ENCODE data around the gene FBXL7.

FBXL7 gene

DNA sequence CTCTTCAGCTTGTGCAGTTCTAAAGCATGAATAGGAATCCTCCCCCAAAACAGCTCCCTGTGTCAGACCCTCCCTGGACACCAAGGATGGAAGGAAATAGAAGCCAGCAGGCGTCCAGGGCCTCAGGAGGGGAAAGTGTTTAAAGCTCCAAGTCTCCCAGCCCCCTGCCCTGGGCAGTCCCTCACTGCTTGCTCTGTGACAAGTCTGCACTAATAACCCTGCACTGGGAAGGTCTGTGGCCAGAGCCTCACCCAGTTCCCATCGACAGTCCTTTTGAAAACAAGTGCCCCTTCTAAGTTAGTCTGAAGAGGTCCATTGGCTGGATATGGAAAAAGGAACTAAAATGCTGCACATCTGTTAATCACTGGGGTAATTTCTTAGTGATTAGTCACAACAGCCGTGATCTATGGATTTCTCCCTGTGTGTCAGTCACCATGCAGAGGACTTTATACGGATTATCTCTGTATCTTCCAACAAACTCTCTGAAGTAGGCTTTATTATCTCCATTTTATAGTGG is 195.3 kb downstream of the FBXL7 start:
- no peak for TF ChIP-seq EZH2phosphoT487 (IDR thresholded peaks at IDR 0.05; ENCODE audit: borderline replicate concordance, low read length)
- TF ChIP-seq, protein P1, sequence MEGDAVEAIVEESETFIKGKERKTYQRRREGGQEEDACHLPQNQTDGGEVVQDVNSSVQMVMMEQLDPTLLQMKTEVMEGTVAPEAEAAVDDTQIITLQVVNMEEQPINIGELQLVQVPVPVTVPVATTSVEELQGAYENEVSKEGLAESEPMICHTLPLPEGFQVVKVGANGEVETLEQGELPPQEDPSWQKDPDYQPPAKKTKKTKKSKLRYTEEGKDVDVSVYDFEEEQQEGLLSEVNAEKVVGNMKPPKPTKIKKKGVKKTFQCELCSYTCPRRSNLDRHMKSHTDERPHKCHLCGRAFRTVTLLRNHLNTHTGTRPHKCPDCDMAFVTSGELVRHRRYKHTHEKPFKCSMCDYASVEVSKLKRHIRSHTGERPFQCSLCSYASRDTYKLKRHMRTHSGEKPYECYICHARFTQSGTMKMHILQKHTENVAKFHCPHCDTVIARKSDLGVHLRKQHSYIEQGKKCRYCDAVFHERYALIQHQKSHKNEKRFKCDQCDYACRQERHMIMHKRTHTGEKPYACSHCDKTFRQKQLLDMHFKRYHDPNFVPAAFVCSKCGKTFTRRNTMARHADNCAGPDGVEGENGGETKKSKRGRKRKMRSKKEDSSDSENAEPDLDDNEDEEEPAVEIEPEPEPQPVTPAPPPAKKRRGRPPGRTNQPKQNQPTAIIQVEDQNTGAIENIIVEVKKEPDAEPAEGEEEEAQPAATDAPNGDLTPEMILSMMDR (IDR thresholded peaks at IDR 0.05; ENCODE audit: low read depth, low read length, poor library complexity, severe bottlenecking) = no peak

DNA sequence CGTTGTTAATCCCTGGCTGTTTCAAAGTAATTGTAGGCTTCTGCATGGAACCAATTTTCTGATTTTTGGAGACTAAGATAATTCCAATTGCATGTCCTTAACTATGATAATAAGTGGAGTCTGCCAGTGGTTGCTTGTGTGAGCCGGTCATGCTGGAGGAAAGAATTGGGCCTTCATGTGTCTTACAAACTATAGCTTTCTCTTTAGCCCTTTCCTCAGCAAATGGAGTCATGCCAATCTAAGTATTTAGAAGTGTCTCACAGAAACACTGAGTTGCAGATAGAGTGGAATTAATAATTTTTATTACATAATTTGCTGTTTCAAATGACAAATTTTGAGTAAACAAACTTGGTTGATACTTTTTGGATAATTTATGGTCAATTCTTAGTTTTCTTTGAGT is 200.4 kb downstream of the FBXL7 start:
- Histone ChIP-seq H4K20me1 (ENCODE audit: control insufficient read depth, insufficient read depth, low read depth, low read length) (no peaks in the 10 kb centered on the region), H3K79me2 (ENCODE audit: control insufficient read depth, low read length) (no peaks in the 10 kb centered on the region), H3K27me3 (ENCODE audit: control insufficient read depth, low read length) (no peaks in the 10 kb centered on the region), H3F3A (ENCODE audit: control insufficient read depth, insufficient read depth) (no peaks in the 10 kb centered on the region), H3K4me1 (ENCODE audit: control insufficient read depth, low read length) (no peaks in the 10 kb centered on the region), H3K27ac (ENCODE audit: low read depth, low read length) (no peak overlapping the region), H3K9me3 (ENCODE audit: control insufficient read depth, insufficient read depth, low read length) (no peaks in the 10 kb centered on the region), H3K36me3 (ENCODE audit: control insufficient read depth, low read length) (no peaks in the 10 kb centered on the region), H3K9me2 (replicated peaks; ENCODE audit: control insufficient read depth, low read length) (no peaks in the 10 kb centered on the region), H3K4me3 (ENCODE audit: low read length) (no peak overlapping the region), H3K4me2 (ENCODE audit: low read length) (no peak overlapping the region)
- TF ChIP-seq EZH2phosphoT487 (IDR thresholded peaks at IDR 0.05; ENCODE audit: borderline replicate concordance, low read length) = no peak
- TF ChIP-seq, protein P1 (IDR thresholded peaks at IDR 0.05; ENCODE audit: low read depth, low read length, poor library complexity, severe bottlenecking) = no peak

More for the DNA sequence above, 195.3 kb downstream of the FBXL7 start:
- no peaks in the 10 kb centered on the region for H3K4me1 ChIP-seq (ENCODE audit: control insufficient read depth, low read length)
- H3K27ac ChIP-seq (ENCODE audit: low read depth, low read length) = no peak overlapping the region
- no peak overlapping the region for H3K4me2 ChIP-seq (ENCODE audit: low read length)
- no peaks in the 10 kb centered on the region for H3K36me3 ChIP-seq (ENCODE audit: control insufficient read depth, low read length)
- H3F3A ChIP-seq (ENCODE audit: control insufficient read depth, insufficient read depth) = no peaks in the 10 kb centered on the region
- H3K9me2 ChIP-seq (replicated peaks; ENCODE audit: control insufficient read depth, low read length) = no peaks in the 10 kb centered on the region
- no peaks in the 10 kb centered on the region for H3K79me2 ChIP-seq (ENCODE audit: control insufficient read depth, low read length)
- no peaks in the 10 kb centered on the region for H4K20me1 ChIP-seq (ENCODE audit: control insufficient read depth, insufficient read depth, low read depth, low read length)
- H3K27me3 ChIP-seq (ENCODE audit: control insufficient read depth, low read length) = no peaks in the 10 kb centered on the region
- H3K9me3 ChIP-seq (ENCODE audit: control insufficient read depth, insufficient read depth, low read length) = no peaks in the 10 kb centered on the region
- H3K4me3 ChIP-seq (ENCODE audit: low read length) = no peak overlapping the region

DNA sequence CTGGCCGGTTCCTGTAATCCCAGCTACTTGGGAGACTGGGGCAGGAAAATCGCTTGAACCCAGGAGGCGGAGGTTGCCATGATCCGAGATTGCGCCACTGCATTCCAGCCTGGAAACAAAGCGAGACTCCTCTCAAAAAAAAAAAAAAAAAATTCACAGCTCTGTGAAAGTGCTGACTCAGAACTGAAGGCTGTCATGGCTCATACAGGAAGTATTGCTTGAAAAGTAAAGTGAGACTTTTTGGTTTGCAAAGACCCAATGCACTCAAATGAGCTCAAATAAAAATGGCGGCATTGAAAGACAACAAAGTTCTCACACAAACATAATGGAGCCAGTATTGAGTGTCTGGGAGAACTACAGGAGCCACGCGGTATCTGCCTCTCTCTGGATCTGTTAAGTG is 202.1 kb downstream of the FBXL7 start:
- H3K4me2 ChIP-seq (ENCODE audit: low read length) = no peak overlapping the region
- TF ChIP-seq EZH2phosphoT487 (IDR thresholded peaks at IDR 0.05; ENCODE audit: borderline replicate concordance, low read length) = no peak

DNA sequence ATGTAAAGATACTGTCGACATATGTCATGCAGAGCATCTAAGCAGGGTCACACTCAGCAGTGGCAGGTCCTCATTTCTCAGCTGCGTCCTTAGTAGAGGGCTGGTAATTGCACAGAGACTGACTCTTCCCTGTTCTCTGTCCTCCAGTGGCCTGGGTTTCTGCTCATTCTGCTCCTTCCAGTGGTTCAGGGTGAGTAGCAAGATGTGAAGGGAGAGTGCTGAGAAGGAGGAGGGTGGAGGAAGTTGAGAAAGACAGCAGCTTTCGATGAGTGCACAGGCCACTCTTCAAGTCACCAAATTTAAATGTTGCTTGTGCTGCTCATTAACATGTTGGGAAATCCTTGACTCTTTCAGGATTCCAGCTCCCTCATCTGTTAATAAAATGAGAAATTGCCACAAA is 203.9 kb downstream of the FBXL7 start:
- no peak overlapping the region for H3K4me2 ChIP-seq (ENCODE audit: low read length)

More for the DNA sequence above, 202.1 kb downstream of the FBXL7 start:
- H3K27ac ChIP-seq (ENCODE audit: low read depth, low read length) = no peak overlapping the region
- H4K20me1 ChIP-seq (ENCODE audit: control insufficient read depth, insufficient read depth, low read depth, low read length) = no peaks in the 10 kb centered on the region
- H3F3A ChIP-seq (ENCODE audit: control insufficient read depth, insufficient read depth) = no peaks in the 10 kb centered on the region
- no peaks in the 10 kb centered on the region for H3K9me3 ChIP-seq (ENCODE audit: control insufficient read depth, insufficient read depth, low read length)
- H3K4me3 ChIP-seq (ENCODE audit: low read length) = no peak overlapping the region
- no peaks in the 10 kb centered on the region for H3K4me1 ChIP-seq (ENCODE audit: control insufficient read depth, low read length)
- H3K36me3 ChIP-seq (ENCODE audit: control insufficient read depth, low read length) = no peaks in the 10 kb centered on the region
- H3K27me3 ChIP-seq (ENCODE audit: control insufficient read depth, low read length) = no peaks in the 10 kb centered on the region
- no peaks in the 10 kb centered on the region; the same call in 1 of the 2 replicates for H3K9me2 ChIP-seq (replicated peaks; ENCODE audit: control insufficient read depth, low read length)
- H3K79me2 ChIP-seq (ENCODE audit: control insufficient read depth, low read length) = no peaks in the 10 kb centered on the region

More for the DNA sequence above, 203.9 kb downstream of the FBXL7 start:
- Histone ChIP-seq H3K9me2 (replicated peaks; ENCODE audit: control insufficient read depth, low read length) (no peaks in the 10 kb centered on the region; the same call in 1 of the 2 replicates), H3K9me3 (ENCODE audit: control insufficient read depth, insufficient read depth, low read length) (no peaks in the 10 kb centered on the region), H3K27me3 (ENCODE audit: control insufficient read depth, low read length) (no peaks in the 10 kb centered on the region), H3K27ac (ENCODE audit: low read depth, low read length) (no peak overlapping the region), H3K79me2 (ENCODE audit: control insufficient read depth, low read length) (no peaks in the 10 kb centered on the region), H3F3A (ENCODE audit: control insufficient read depth, insufficient read depth) (no peaks in the 10 kb centered on the region), H3K4me1 (ENCODE audit: control insufficient read depth, low read length) (no peaks in the 10 kb centered on the region), H3K4me3 (ENCODE audit: low read length) (no peak overlapping the region), H4K20me1 (ENCODE audit: control insufficient read depth, insufficient read depth, low read depth, low read length) (no peaks in the 10 kb centered on the region), H3K36me3 (ENCODE audit: control insufficient read depth, low read length) (no peaks in the 10 kb centered on the region)
- TF ChIP-seq, protein P1 (IDR thresholded peaks at IDR 0.05; ENCODE audit: low read depth, low read length, poor library complexity, severe bottlenecking) = no peak
- no peak for TF ChIP-seq EZH2phosphoT487 (IDR thresholded peaks at IDR 0.05; ENCODE audit: borderline replicate concordance, low read length)
